Stimulated activated naive CD8-positive, alpha-beta T cell treated with anti-CD3 and anti-CD28 coated beads, Interleukin-15, amount 100 ng/mL, for 72 hours (primary cell): Measurements from ENCODE around the gene IL17B.

Experiments
- ATAC-seq: fragments of 150-1000 bp; cut with Tn5 transposase; 2 replicates; pipeline ENCODE4 v1.10.0; 2021; ENCODE audit warnings: mild to moderate bottlenecking, moderate library complexity
- DNase-seq, 2 donors: peaks; one replicate each; pipeline ENCODE4 v3.0.0; 2021 to 2022
- H3K27ac Mint-ChIP-seq, 2 donors: one replicate each; pipeline ENCODE4 v1.8.0; 2022; ENCODE audit warnings: mild to moderate bottlenecking in 2 of 2, mixed read lengths in 2 of 2, moderate library complexity in 2 of 2
- H3K27me3 Mint-ChIP-seq: one replicate; pipeline ENCODE4 v1.8.0; 2022; ENCODE audit warnings: mixed read lengths
- H3K4me1 Mint-ChIP-seq: one replicate; pipeline ENCODE4 v1.8.0; 2022; ENCODE audit warnings: mild to moderate bottlenecking, mixed read lengths
- H3K4me3 Mint-ChIP-seq, 2 donors: one replicate each; pipeline ENCODE4 v1.8.0; 2022; ENCODE audit warnings: mild to moderate bottlenecking in 2 of 2, mixed read lengths in 2 of 2, moderate library complexity in 1 of 2
- H3K9me3 Mint-ChIP-seq, 2 donors: one replicate each; pipeline ENCODE4 v1.8.0; 2022; ENCODE audit warnings: mixed read lengths in 2 of 2

Gene IL17B

GRCh38 chr5:149418910-149419531 is 39.9 kb upstream of the IL17B start:
- H3K27me3 Mint-ChIP-seq, result no peaks in the 10 kb centered on the region
- peaks cover 8% of the 10 kb centered on the region for H3K4me1 Mint-ChIP-seq
- H3K9me3 Mint-ChIP-seq, result no peaks in the 10 kb centered on the region
- no peak for DNase-seq
- no peak overlapping the region for H3K4me3 Mint-ChIP-seq
- no peak overlapping the region for H3K27ac Mint-ChIP-seq
- ATAC-seq, result no peak

GRCh38 chr5:149417711-149418368 is 38.7 kb upstream of the IL17B start:
- H3K27ac Mint-ChIP-seq, result no peak overlapping the region
- no peak overlapping the region for H3K4me3 Mint-ChIP-seq
- no peak for DNase-seq
- ATAC-seq, result no peak
- H3K4me1 Mint-ChIP-seq, result peaks cover 8% of the 10 kb centered on the region
- H3K9me3 Mint-ChIP-seq, result no peaks in the 10 kb centered on the region
- no peaks in the 10 kb centered on the region for H3K27me3 Mint-ChIP-seq

DNA sequence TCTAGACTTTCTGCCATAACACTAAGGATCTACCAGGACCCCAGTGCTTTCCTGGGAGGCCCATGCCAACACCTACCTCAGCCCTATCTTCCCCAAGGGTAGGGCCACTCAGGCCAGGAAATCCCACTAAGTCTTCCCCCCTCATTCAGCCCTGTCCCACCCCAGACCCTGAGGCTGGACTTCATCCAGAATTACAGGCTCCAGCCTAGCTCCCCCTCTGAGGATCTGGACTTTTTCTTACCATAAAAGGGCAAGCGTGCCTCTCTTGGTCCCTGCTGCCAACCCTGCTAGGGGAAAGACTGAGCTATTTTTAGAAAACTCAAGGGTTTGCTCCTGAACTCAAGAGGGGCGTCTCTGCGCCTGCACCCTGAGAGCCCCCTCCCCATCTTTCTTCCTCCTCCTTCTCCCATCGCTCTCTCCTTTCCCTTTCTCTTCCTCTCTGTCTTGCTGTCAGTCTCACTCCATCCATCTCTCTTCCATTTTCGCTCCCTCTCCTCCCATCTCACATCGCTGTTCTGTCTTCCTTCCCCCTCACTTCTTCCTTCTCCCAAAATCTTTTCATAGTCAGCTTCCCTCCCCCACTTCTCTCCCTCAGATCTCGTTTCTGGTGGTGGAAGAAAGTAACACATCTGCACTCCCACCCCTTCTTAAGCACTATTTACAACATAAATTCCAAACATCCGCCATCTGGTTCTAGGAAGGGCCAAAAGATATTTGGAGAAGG is 38.1 kb upstream of the IL17B start:
- DNase-seq (no peak), ATAC-seq (no peak)
- Mint-ChIP-seq H3K9me3 (no peaks in the 10 kb centered on the region), H3K4me3 (no peak overlapping the region), H3K27me3 (no peaks in the 10 kb centered on the region), H3K4me1 (peaks cover 6% of the 10 kb centered on the region), H3K27ac (no peak overlapping the region)

DNA sequence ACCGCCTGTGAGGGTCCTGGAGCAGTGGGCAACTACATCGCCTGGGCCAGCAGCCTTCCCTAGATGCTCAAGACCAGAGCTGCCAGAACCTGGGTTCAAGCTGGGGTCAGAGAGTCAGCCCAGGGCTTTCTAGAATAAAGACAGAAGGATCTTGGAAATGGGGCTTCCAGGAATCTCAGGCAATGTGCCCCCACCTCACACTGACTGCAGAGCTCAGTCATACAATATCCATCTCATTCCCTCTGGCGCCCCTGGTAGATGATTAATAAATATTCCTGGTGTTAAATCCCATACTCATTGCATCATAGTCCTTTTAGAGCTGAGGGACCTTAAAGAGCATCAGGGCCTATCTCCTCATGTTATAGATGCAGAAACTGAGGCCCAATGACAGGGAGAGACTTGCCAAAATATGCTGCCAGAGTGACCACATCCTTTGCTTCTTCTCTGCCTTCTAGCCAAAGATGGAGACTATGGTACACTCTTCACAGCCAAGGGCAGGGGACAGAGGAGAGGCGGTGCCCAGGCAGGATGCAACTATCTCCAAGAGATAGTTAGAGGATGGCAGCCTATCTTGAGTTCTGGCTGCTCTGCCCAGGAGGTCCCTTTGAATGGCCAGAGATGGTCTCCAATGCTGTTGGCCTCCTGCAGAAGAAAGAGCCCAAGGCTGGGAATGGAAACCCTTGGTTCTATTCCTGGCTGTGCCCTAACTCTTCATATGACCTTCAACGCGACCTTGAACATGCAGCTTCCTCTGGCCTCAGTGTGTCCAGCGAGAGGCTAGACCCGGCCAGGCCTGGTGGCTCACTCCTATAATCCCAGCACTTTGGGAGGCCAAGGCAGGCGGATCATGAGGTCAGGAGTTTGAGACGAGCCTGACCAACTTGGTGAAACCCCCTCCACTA is 36.2 kb upstream of the IL17B start:
- H3K4me1 Mint-ChIP-seq, result no peaks in the 10 kb centered on the region
- DNase-seq (no peak), ATAC-seq (no peak)
- no peaks in the 10 kb centered on the region for H3K27me3 Mint-ChIP-seq
- H3K4me3 Mint-ChIP-seq, result no peak overlapping the region
- H3K9me3 Mint-ChIP-seq, result no peaks in the 10 kb centered on the region
- no peak overlapping the region for H3K27ac Mint-ChIP-seq

DNA sequence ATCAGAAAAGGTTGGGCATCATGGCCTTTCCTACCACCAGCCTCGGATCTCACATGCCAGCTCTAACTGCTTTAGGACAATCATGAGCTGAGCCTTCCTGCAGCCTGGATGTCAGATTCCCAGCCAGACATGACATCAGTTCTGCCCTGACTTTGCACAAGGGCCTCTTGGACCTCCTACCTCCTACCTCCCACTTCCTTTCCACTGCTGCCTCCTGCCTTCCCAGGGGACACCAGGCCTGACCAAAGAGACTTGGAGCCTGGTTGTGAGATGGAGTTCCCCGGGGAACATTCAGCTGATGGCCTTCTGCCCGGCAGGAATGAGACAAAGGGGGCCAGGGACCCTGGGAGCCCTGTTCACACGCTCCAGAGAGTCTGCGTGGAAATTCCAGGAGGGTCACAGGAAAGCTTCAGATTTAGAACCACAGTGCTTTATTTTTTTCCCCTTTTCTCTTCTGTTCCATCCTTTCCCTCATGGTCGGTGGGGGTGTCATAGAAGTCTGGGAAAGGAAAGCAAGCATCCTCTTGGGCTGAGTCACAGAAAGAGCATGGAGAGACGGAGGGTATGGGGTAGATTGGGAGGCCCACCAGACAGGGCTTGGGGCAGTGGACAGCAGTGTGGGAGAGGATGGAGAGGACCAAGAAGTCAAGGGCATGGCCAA is 35.4 kb upstream of the IL17B start:
- H3K27ac Mint-ChIP-seq, result peak overlapping the region in 1 of 2 donors; percentile 50
- DNase-seq, result no peak
- no peaks in the 10 kb centered on the region for H3K27me3 Mint-ChIP-seq
- no peaks in the 10 kb centered on the region for H3K9me3 Mint-ChIP-seq
- no peaks in the 10 kb centered on the region for H3K4me1 Mint-ChIP-seq
- H3K4me3 Mint-ChIP-seq, result no peak overlapping the region
- no peak for ATAC-seq

- H3K4me3 Mint-ChIP-seq, result no peak overlapping the region
- ATAC-seq (no peak), DNase-seq (no peak)
- no peaks in the 10 kb centered on the region for H3K9me3 Mint-ChIP-seq
- H3K27me3 Mint-ChIP-seq, result no peaks in the 10 kb centered on the region
- H3K4me1 Mint-ChIP-seq, result no peaks in the 10 kb centered on the region
- H3K27ac Mint-ChIP-seq, result no peak overlapping the region
These were observed 34.6 kb upstream of the IL17B start for GRCh38 chr5:149413477-149414210.

DNA sequence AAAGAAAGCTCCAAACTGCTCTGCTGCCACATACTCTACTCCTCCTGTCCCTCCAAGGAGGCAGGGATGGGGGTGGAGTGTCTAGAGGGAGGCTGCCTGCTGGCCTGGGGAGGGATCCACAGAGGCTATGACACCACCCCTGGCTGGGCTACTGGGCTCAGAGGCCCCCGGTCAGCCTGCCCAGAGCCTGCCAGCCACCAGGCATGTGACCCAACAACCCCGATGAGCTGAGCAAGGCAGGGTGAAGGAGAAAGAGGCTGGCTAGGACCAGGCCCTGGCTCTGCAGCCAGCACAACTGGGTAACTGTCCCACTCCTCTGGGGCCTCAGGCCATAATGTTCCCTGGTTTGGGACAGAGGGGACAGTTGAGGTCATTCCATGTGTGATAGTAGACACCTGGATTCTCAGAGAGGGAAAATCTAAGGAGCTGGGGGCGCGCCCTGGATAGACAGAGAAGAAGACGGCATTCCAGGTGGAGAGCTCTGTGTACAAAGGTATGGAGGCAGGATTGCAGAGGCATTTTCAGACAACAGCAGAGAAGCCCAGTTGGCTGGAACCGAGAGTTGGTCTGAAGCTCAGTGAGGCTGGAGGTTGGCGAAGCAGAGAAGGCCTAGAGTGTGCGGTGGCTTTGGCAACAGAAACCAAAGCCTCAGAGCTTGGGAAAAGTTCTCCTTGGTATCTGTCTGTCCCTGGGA is 33.8 kb upstream of the IL17B start:
- H3K27ac Mint-ChIP-seq, result peak overlapping the region in 1 of 2 donors; percentile 1
- no peaks in the 10 kb centered on the region for H3K9me3 Mint-ChIP-seq
- no peaks in the 10 kb centered on the region for H3K4me1 Mint-ChIP-seq
- DNase-seq, result no peak
- H3K4me3 Mint-ChIP-seq, result no peak overlapping the region
- no peaks in the 10 kb centered on the region for H3K27me3 Mint-ChIP-seq
- ATAC-seq, result no peak

- Mint-ChIP-seq H3K4me1 (no peaks in the 10 kb centered on the region), H3K27me3 (no peaks in the 10 kb centered on the region), H3K9me3 (no peaks in the 10 kb centered on the region), H3K4me3 (no peak overlapping the region), H3K27ac (no peak overlapping the region)
- no peak for DNase-seq
- no peak for ATAC-seq
These were observed 32.8 kb upstream of the IL17B start for GRCh38 chr5:149411738-149412519.

DNA sequence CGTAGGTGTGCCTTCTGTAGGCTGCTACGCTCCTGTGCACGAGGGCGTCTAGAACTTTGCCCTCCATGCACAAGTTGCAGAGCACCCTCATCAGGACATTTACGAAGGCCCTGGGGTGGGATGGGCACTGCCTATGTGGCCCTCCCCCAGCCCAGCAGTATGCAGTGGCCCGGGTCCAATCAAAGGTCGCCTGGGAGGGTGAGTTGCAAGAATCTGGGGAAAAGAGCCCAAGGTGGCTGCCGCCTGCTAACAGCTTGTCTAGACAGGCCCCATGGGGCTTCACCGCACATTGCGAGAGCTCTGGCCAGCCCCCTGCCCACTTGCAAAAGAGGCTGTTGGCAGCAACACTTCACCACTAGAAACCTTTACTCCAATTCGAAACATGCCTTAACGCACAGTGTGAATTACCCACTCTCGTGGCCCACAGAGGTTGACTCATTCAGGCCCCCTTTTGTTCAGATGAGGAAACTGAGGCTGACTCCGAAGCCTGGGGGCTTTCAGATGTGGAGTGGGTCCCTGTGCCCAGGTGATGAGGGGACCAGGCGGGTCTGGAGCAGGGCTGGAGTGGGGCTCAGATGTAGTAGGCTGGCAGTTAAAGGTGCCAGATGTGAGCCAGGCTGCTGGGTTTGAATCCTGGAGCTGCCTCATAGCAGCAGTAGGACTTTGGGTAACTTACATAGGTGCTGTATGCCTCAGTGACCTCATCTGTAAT is 31.8 kb upstream of the IL17B start:
- Mint-ChIP-seq H3K27me3 (no peaks in the 10 kb centered on the region), H3K4me3 (no peak overlapping the region), H3K4me1 (no peaks in the 10 kb centered on the region), H3K9me3 (no peaks in the 10 kb centered on the region), H3K27ac (no peak overlapping the region)
- DNase-seq (no peak), ATAC-seq (no peak)

GRCh38 chr5:149410071-149410470 is 31.0 kb upstream of the IL17B start:
- no peaks in the 10 kb centered on the region for H3K27me3 Mint-ChIP-seq
- H3K27ac Mint-ChIP-seq, result no peak overlapping the region
- no peaks in the 10 kb centered on the region for H3K4me1 Mint-ChIP-seq
- no peak for DNase-seq
- H3K4me3 Mint-ChIP-seq, result no peak overlapping the region
- no peak for ATAC-seq
- no peaks in the 10 kb centered on the region for H3K9me3 Mint-ChIP-seq

DNA sequence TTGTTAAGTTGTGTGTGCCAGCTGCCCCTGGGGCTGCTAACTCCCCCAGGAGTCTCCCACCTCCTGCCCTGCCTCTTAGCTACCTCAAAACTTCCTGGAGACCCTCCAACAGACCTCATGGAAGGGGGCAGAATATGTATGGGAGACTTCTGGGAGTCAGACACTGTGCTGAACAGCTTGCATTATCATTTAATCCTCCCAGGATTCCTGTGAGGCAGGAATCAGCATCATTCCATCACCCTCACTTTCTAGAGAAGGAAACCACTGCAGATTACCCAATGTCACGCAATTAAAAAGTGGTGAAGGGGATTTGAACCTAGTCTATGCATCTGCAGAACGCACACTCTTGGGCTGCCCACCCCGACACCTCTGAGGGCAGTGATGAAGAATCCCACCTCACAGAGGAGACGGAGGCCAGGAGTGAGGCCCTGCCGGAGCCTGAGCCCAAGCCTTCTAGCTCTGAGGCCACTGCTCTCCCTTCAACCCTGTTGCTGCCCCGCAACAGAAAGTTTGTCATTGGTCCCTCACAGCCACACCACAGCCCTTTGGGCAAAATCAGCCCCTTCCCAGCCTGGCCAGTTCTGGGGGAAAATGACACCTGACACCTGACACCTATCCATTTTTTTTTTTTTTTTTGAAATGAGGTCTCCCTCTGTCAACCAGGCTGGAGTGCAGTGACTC is 30.3 kb upstream of the IL17B start:
- no peaks in the 10 kb centered on the region for H3K4me1 Mint-ChIP-seq
- no peak overlapping the region for H3K27ac Mint-ChIP-seq
- H3K4me3 Mint-ChIP-seq, result no peak overlapping the region
- ATAC-seq (no peak), DNase-seq (no peak)
- no peaks in the 10 kb centered on the region for H3K9me3 Mint-ChIP-seq
- H3K27me3 Mint-ChIP-seq, result no peaks in the 10 kb centered on the region

GRCh38 chr5:149408252-149409099 is 29.4 kb upstream of the IL17B start:
- no peaks in the 10 kb centered on the region for H3K4me1 Mint-ChIP-seq

More at GRCh38 chr5:149408252-149409099, 29.4 kb upstream of the IL17B start:
- ATAC-seq, result no peak
- DNase-seq, result no peak
- H3K9me3 Mint-ChIP-seq, result no peaks in the 10 kb centered on the region
- no peak overlapping the region for H3K4me3 Mint-ChIP-seq
- H3K27ac Mint-ChIP-seq, result no peak overlapping the region
- H3K27me3 Mint-ChIP-seq, result peaks cover 7% of the 10 kb centered on the region
